Endothelial cell of umbilical vein (primary cell): ENCODE measurements around the gene SVIL.

Source experiments
- EZH2 ChIP-seq: IDR thresholded peaks from 2 replicates; pipeline ENCODE4 v1.6.1; 2012; ENCODE audit warnings: borderline replicate concordance, low read depth, mild to moderate bottlenecking, moderate library complexity, low read length, inconsistent platforms; ENCODE audit not compliant: severe bottlenecking
- JUN ChIP-seq: IDR thresholded peaks from 2 replicates; pipeline ENCODE4 v1.6.1; 2011; ENCODE audit warnings: borderline replicate concordance, low read depth; ENCODE audit not compliant: insufficient read length, insufficient read depth
- MAX ChIP-seq: IDR thresholded peaks from 2 replicates; pipeline ENCODE4 v1.6.1; 2011; ENCODE audit not compliant: insufficient read depth, insufficient read length
- POLR2A ChIP-seq: IDR thresholded peaks from 2 replicates; pipeline ENCODE4 v1.6.1; 2012; ENCODE audit warnings: low read depth, mild to moderate bottlenecking, control low read depth, low read length
- POLR2AphosphoS5 ChIP-seq: IDR thresholded peaks from 2 replicates; pipeline ENCODE4 v1.6.1; 2012; ENCODE audit warnings: low read depth, mild to moderate bottlenecking, control low read depth, low read length, moderate library complexity; ENCODE audit not compliant: insufficient read depth
- TF ChIP-seq, protein P1 (sequence below), 2 donors: IDR thresholded peaks; 1 replicate in 1 of 2; 2 replicates in 1 of 2; pipeline ENCODE4 v1.5.1; 2011; ENCODE audit warnings: low read length in 2 of 2, mild to moderate bottlenecking in 2 of 2, moderate library complexity in 2 of 2, control low read depth in 1 of 2, inconsistent platforms in 1 of 2, low read depth in 1 of 2; ENCODE audit not compliant: insufficient read depth in 1 of 2; ENCODE audit errors: extremely low read depth in 1 of 2

- TF ChIP-seq POLR2AphosphoS5 (no peak), JUN (no peak), MAX (no peak), EZH2 (no peak), POLR2A (no peak)
- TF ChIP-seq, protein P1, sequence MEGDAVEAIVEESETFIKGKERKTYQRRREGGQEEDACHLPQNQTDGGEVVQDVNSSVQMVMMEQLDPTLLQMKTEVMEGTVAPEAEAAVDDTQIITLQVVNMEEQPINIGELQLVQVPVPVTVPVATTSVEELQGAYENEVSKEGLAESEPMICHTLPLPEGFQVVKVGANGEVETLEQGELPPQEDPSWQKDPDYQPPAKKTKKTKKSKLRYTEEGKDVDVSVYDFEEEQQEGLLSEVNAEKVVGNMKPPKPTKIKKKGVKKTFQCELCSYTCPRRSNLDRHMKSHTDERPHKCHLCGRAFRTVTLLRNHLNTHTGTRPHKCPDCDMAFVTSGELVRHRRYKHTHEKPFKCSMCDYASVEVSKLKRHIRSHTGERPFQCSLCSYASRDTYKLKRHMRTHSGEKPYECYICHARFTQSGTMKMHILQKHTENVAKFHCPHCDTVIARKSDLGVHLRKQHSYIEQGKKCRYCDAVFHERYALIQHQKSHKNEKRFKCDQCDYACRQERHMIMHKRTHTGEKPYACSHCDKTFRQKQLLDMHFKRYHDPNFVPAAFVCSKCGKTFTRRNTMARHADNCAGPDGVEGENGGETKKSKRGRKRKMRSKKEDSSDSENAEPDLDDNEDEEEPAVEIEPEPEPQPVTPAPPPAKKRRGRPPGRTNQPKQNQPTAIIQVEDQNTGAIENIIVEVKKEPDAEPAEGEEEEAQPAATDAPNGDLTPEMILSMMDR (IDR thresholded peaks at IDR 0.05; ENCODE audit: extremely low read depth in 1 of 2, insufficient read depth in 1 of 2, low read depth in 1 of 2, low read length in 2 of 2), result no peak
Observed at GRCh38 chr10:29454250-29454649, 180.5 kb downstream of the SVIL start.
